Ovary (tissue), 9 donors: ENCODE measurements around the gene NFIB. TPM values are rescaled to one million over a fixed set of nuclear protein-coding genes. Genes with fewer than 3 reads are reported as not detected.

Source experiments
- DNase-seq, 5 donors: peaks; one replicate each; pipeline ENCODE4 v3.0.0-alpha.2; 2019 to 2020
- H3K27ac ChIP-seq, 2 donors: fragments of 200-600 bp; one replicate each; pipeline versions ENCODE4 v1.5.1 to v1.8.0; 2019 to 2022
- H3K27me3 ChIP-seq: fragments of 200-600 bp; one replicate; pipeline ENCODE4 v1.8.0; 2022
- H3K36me3 ChIP-seq: fragments of 200-600 bp; sonication (generic); one replicate; pipeline ENCODE4 v1.5.1; 2019
- H3K4me1 ChIP-seq: one replicate; pipeline ENCODE4 v1.8.1; 2013; ENCODE audit warnings: mild to moderate bottlenecking, moderate library complexity; ENCODE audit not compliant: insufficient read depth
- H3K4me3 ChIP-seq: fragments of 200-600 bp; sonication (generic); one replicate; pipeline ENCODE4 v1.5.1; 2017
- H3K9me3 ChIP-seq, 2 donors: fragments of 200-600 bp in 1 of 2; sonication (generic) in 1 of 2; one replicate each; pipeline versions ENCODE4 v1.5.1 to v1.8.1; 2013 to 2019; ENCODE audit warnings: mild to moderate bottlenecking in 1 of 2, moderate library complexity in 1 of 2
- EP300 ChIP-seq: sonication (generic); formaldehyde crosslinking; IDR thresholded peaks from one replicate; pipeline ENCODE4 v1.6.1; 2017; ENCODE audit warnings: antibody characterized with exemption
- POLR2A ChIP-seq: fragments of 450-650 bp; IDR thresholded peaks from one replicate; pipeline ENCODE4 v1.6.1; 2017; ENCODE audit warnings: antibody characterized with exemption, mild to moderate bottlenecking, moderate library complexity
- WGBS, 3 donors: extraction: QIAGEN DNeasy Blood & Tissue Kit in 1 of 3; methylation state at CpG; one replicate each; pipeline versions ENCODE4 v1.1.5 to v1.1.7; 2013 to 2017; 5-methylcytosine and 5-hydroxymethylcytosine counted together
- intact Hi-C, 4 donors: fragments of 100-400 bp; cut with DNase I; formaldehyde crosslinking; loops; one replicate each; pipeline versions ENCODE4 v1.11.0 to v1.15.1; 2022 to 2023
- polyA plus RNA-seq, 2 donors: library from polyadenylated mRNA; stranded (reverse); fragments of 200-250 nt in 1 of 2; fragments of 350-450 nt in 1 of 2; fragmentation: Illumina TruSeq in 1 of 2; extraction: RNeasy Lipid Tissue Mini Kit (QIAGEN cat#74804) in 1 of 2; gene quantifications; one replicate each; pipeline ENCODE4 v1.2.3, GENCODE V29; 2013 to 2014
- total RNA-seq, 7 donors: library from RNA; depleted of rRNA in 2 of 7; stranded (reverse); fragments of >200 nt in 2 of 7; fragmentation: NEBNext Ultra II Directional in 3 of 7; extraction: Animal tissue kit (Norgen Biotek cat#: 25700) in 3 of 7; gene quantifications; one replicate each; pipeline versions ENCODE4 v1.1.0 to v1.2.4, GENCODE V29; 2016 to 2023
- TF ChIP-seq, protein P1 (sequence below), 3 donors: fragments of 450-650 bp in 2 of 3; fragments of 200-600 bp in 1 of 3; IDR thresholded peaks; one replicate each; pipeline versions ENCODE4 v1.5.1 to v1.8.0; 2016 to 2022; ENCODE audit warnings: antibody characterized with exemption in 3 of 3, mild to moderate bottlenecking in 1 of 3
- donor health status: DM: no; HTN: no; CAD: no; lungs with moderate emphysema.
- donor health status: DM: no; HTN: no; CAD: no.
- donor health status: Bipolar disorder and iron deficiency.
- donor health status: DM: yes; HTN: yes; CAD: no.
- donor health status: DM: no; HTN: no; CAD: no.
- donor health status: DM: yes; HTN: yes; CAD: no.

The NFIB gene
- total and polyA plus RNA-seq, 9 donors, result 8.7 to 111 (median 53.2) TPM

DNA sequence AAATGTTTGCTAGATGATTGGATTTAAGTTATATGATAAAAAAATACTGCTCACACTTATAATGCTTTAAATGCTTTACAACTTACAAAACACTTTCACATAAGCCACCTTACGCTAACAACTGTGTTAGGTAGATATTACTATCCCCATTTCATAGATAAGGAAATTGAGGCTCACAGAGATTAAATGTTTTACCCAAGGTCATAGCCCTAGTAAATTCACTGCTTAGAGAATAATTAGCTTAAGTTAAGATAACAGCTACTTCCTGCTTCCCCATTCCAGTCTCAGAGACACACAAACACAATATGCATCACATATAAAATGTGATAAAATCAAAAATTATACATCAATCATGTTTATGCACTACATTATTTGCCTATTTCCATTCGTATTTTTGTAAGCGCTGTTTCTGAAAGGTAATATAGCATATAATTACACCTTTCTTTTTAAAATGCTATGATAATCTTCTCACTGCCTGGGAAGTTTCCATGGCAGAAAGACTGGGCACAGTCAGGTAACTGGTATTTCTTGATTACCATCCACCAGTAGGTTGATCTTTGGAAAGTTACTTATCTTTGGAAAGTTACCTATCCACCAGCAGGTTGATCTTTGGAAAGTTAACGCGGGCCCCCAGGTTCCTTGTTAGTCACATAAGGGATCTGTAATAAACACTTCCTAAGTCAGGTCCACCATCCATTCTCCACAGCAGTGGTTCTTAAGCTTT, 101.1 kb downstream of the NFIB start:
- Histone ChIP-seq H3K4me1 (no peaks in the 10 kb centered on the region), H3K4me3 (no peak overlapping the region), H3K36me3 (no peaks in the 10 kb centered on the region), H3K9me3 (no peaks in the 10 kb centered on the region), H3K27ac (no peak overlapping the region), H3K27me3 (no peaks in the 10 kb centered on the region)
- no peak for DNase-seq
- WGBS, 3 donors, result 88 to 94% (median 93%) methylated on average over 5 of the region's 5 CpGs
- TF ChIP-seq, protein P1, sequence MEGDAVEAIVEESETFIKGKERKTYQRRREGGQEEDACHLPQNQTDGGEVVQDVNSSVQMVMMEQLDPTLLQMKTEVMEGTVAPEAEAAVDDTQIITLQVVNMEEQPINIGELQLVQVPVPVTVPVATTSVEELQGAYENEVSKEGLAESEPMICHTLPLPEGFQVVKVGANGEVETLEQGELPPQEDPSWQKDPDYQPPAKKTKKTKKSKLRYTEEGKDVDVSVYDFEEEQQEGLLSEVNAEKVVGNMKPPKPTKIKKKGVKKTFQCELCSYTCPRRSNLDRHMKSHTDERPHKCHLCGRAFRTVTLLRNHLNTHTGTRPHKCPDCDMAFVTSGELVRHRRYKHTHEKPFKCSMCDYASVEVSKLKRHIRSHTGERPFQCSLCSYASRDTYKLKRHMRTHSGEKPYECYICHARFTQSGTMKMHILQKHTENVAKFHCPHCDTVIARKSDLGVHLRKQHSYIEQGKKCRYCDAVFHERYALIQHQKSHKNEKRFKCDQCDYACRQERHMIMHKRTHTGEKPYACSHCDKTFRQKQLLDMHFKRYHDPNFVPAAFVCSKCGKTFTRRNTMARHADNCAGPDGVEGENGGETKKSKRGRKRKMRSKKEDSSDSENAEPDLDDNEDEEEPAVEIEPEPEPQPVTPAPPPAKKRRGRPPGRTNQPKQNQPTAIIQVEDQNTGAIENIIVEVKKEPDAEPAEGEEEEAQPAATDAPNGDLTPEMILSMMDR (IDR thresholded peaks at IDR 0.05), result no peak
- TF ChIP-seq POLR2A, result no peak
- no peak for TF ChIP-seq EP300
- intact Hi-C loops, result no loop called here

DNA sequence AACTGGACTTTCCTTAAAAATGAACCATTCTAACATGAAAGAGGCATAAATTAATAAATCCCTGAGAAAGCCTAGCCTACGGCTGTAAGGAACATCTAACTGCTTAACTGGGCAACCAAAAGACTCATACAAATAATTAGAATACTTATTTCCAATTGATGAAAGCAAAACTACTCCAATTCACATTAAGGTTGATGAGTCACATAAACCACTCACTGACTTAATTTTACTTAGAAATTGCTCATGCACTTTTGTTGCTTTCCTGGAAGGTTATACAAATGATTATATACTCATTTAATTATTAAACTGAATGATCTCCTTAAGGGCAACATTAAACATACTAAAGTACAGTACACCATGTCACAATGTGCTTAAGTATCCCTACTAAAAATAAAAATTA, 101.9 kb downstream of the NFIB start:
- DNase-seq, result no peak
- intact Hi-C loops, result no loop called here
- H3K4me1 ChIP-seq, result peaks cover 2% of the 10 kb centered on the region
- H3K27ac ChIP-seq, result no peak overlapping the region
- H3K4me3 ChIP-seq, result no peak overlapping the region
- H3K9me3 ChIP-seq, result no peaks in the 10 kb centered on the region
- H3K27me3 ChIP-seq, result no peaks in the 10 kb centered on the region
- 80 to 91% (median 91%) methylated on average over 1 of the region's 1 CpG for WGBS, 3 donors
- H3K36me3 ChIP-seq, result no peaks in the 10 kb centered on the region
- no peak for TF ChIP-seq POLR2A
- TF ChIP-seq, protein P1 (IDR thresholded peaks at IDR 0.05), result no peak
- no peak for TF ChIP-seq EP300

DNA sequence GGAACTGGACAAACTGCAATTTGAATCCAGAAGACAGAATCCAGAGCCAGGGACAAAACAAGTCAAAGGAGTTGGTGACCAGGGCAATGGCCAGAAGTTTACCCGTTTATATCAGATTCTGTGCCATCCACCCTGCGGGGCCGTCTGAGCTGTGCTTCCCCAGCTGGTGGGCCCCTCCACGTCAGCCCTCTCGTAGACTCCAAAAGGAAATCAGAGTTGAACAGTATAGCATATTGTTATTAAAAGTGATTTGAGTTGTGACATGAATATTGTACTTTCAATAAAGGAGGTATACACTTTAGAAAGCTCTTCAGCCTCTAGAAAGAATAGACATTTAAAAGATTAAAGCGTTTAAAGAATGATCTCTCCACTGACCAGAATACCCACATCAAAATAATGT, 102.4 kb downstream of the NFIB start:
- Histone ChIP-seq H3K27ac (no peak overlapping the region), H3K27me3 (no peaks in the 10 kb centered on the region), H3K4me1 (peaks cover 2% of the 10 kb centered on the region), H3K9me3 (no peaks in the 10 kb centered on the region), H3K36me3 (no peaks in the 10 kb centered on the region), H3K4me3 (no peak overlapping the region)
- intact Hi-C loops, result no loop called here
- DNase-seq, result no peak
- TF ChIP-seq POLR2A (no peak), EP300 (no peak)
- TF ChIP-seq, protein P1 (IDR thresholded peaks at IDR 0.05), result no peak
- WGBS, 3 donors, result 89 to 92% (median 91%) methylated on average over 6 of the region's 6 CpGs

DNA sequence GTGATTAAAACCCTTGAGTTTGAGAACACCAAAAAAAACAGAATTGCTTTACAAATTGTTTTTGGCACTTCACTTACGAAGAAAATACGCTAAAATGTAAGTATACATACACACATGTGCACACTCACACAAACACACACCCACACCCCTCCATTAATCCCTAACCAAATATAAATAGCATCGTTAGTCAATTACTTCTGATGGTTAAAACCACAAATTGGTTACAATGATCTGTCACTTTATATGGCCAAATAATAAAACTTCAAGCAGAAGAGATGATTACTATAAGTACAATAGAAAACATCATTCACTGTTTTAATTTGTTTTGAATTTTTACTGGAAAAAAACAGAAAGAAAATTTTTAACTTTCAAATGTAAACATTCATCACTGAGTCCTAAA, 103.5 kb downstream of the NFIB start:
- Histone ChIP-seq H3K36me3 (no peaks in the 10 kb centered on the region), H3K4me1 (peaks cover 2% of the 10 kb centered on the region), H3K27ac (no peak overlapping the region), H3K4me3 (no peak overlapping the region), H3K9me3 (no peaks in the 10 kb centered on the region), H3K27me3 (no peaks in the 10 kb centered on the region)
- intact Hi-C loops, result no loop called here
- no peak for TF ChIP-seq EP300
- TF ChIP-seq, protein P1 (IDR thresholded peaks at IDR 0.05), result no peak
- no peak for TF ChIP-seq POLR2A
- no peak for DNase-seq
- 79 to 93% (median 92%) methylated on average over 3 of the region's 3 CpGs for WGBS, 3 donors
